Loucy (cell line): ENCODE data around the gene TRAT1.

Experiments used
- EZH2phosphoT487 ChIP-seq: fragments of 200-600 bp; IDR thresholded peaks from 2 replicates; pipeline ENCODE4 v1.6.1; 2018; ENCODE audit warnings: antibody characterized with exemption, mild to moderate bottlenecking, moderate library complexity, borderline replicate concordance
- TF ChIP-seq, protein P1 (sequence below): fragments of 200-600 bp; sonication (generic); conservative IDR thresholded peaks from 2 replicates; pipeline ENCODE4 v1.5.1; 2014; ENCODE audit warnings: mild to moderate bottlenecking, antibody characterized with exemption, low read length

- TF ChIP-seq, protein P1, sequence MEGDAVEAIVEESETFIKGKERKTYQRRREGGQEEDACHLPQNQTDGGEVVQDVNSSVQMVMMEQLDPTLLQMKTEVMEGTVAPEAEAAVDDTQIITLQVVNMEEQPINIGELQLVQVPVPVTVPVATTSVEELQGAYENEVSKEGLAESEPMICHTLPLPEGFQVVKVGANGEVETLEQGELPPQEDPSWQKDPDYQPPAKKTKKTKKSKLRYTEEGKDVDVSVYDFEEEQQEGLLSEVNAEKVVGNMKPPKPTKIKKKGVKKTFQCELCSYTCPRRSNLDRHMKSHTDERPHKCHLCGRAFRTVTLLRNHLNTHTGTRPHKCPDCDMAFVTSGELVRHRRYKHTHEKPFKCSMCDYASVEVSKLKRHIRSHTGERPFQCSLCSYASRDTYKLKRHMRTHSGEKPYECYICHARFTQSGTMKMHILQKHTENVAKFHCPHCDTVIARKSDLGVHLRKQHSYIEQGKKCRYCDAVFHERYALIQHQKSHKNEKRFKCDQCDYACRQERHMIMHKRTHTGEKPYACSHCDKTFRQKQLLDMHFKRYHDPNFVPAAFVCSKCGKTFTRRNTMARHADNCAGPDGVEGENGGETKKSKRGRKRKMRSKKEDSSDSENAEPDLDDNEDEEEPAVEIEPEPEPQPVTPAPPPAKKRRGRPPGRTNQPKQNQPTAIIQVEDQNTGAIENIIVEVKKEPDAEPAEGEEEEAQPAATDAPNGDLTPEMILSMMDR: no peak
- no peak for TF ChIP-seq EZH2phosphoT487
Measured at GRCh38 chr3:108863799-108864135, 41.2 kb downstream of the TRAT1 start.
